ENCODE measurements around the gene HOGA1.

Gene HOGA1

DNA sequence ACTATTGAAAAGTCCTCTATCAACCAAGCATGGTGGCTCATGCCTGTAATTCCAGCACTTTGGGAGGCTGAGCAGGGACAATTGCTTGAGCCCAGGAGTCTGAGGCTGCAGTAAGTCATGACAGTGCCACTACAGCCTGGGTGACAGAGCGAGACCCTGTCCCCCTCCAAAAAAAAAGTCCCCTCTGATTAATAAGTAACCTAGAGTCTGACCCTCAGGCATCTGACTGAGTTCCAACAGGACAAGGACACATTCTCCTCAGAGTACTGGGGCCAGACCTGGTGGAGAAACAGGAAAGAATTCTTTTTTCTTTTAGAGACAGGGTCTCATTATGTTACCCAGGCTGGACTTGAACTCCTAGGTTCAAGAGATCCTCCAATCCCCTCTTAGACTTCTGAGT is 39.1 kb downstream of the HOGA1 start:
- no peaks in the 10 kb centered on the region for H3F3A ChIP-seq (ENCODE audit: insufficient read depth, low read length)
- no peaks in the 10 kb centered on the region for H3K79me2 ChIP-seq (ENCODE audit: insufficient read depth, low read length)
- no peaks in the 10 kb centered on the region for H3K9me3 ChIP-seq (ENCODE audit: low read length)
- H3K9ac ChIP-seq (ENCODE audit: low read length): no peak overlapping the region
- no peaks in the 10 kb centered on the region for H3K9me2 ChIP-seq (ENCODE audit: low read depth, low read length)
- TF ChIP-seq EZH2 (IDR thresholded peaks at IDR 0.05; ENCODE audit: borderline replicate concordance, low read length): no peak
- TF ChIP-seq, protein P1, sequence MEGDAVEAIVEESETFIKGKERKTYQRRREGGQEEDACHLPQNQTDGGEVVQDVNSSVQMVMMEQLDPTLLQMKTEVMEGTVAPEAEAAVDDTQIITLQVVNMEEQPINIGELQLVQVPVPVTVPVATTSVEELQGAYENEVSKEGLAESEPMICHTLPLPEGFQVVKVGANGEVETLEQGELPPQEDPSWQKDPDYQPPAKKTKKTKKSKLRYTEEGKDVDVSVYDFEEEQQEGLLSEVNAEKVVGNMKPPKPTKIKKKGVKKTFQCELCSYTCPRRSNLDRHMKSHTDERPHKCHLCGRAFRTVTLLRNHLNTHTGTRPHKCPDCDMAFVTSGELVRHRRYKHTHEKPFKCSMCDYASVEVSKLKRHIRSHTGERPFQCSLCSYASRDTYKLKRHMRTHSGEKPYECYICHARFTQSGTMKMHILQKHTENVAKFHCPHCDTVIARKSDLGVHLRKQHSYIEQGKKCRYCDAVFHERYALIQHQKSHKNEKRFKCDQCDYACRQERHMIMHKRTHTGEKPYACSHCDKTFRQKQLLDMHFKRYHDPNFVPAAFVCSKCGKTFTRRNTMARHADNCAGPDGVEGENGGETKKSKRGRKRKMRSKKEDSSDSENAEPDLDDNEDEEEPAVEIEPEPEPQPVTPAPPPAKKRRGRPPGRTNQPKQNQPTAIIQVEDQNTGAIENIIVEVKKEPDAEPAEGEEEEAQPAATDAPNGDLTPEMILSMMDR (IDR thresholded peaks at IDR 0.05; ENCODE audit: low read length): no peak
- no peak overlapping the region for H3K4me2 ChIP-seq (ENCODE audit: low read length)
- no peaks in the 10 kb centered on the region for H3K4me1 ChIP-seq (ENCODE audit: insufficient read depth, low read length, severe bottlenecking)
- no peak overlapping the region for H3K27ac ChIP-seq (ENCODE audit: low read depth, low read length, poor library complexity, severe bottlenecking)
- no peak overlapping the region for H3K4me3 ChIP-seq (ENCODE audit: low read depth, low read length, poor library complexity, severe bottlenecking)
- no peaks in the 10 kb centered on the region for H3K36me3 ChIP-seq (ENCODE audit: insufficient read depth, low read length)
- no peaks in the 10 kb centered on the region for H4K20me1 ChIP-seq (ENCODE audit: insufficient read depth, low read length)
- no peak overlapping the region for H2AFZ ChIP-seq (ENCODE audit: low read length)
- H3K27me3 ChIP-seq (ENCODE audit: insufficient read depth, low read length): no peaks in the 10 kb centered on the region

DNA sequence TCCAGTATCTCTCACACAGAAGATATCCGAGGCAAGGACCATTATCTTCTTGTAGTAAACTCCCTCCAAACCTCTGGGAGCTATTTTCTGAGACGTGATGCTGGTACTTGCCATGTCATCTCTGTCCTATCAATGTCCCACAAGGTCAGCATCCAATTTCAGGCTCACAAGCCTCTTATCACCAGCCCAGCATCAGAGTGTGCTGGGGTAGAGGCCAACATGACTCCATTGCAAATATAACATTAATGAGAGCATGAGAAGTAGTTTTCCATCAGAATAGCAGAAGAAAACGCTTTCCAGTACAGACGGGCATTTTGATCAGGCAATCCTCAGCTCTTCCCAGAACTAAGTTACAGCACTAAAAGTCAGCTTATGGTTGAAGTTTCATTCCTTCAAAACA is 43.5 kb downstream of the HOGA1 start:
- Histone ChIP-seq H4K20me1 (ENCODE audit: insufficient read depth, low read length) (no peaks in the 10 kb centered on the region), H3K9ac (ENCODE audit: low read length) (no peak overlapping the region), H3K4me3 (ENCODE audit: low read depth, low read length, poor library complexity, severe bottlenecking) (no peak overlapping the region), H3K36me3 (ENCODE audit: insufficient read depth, low read length) (no peaks in the 10 kb centered on the region), H3K27ac (ENCODE audit: low read depth, low read length, poor library complexity, severe bottlenecking) (no peak overlapping the region), H3K4me1 (ENCODE audit: insufficient read depth, low read length, severe bottlenecking) (peaks cover 2% of the 10 kb centered on the region), H3K27me3 (ENCODE audit: insufficient read depth, low read length) (no peaks in the 10 kb centered on the region), H3K9me3 (ENCODE audit: low read length) (no peaks in the 10 kb centered on the region), H2AFZ (ENCODE audit: low read length) (no peak overlapping the region), H3F3A (ENCODE audit: insufficient read depth, low read length) (no peaks in the 10 kb centered on the region), H3K4me2 (ENCODE audit: low read length) (no peak overlapping the region), H3K79me2 (ENCODE audit: insufficient read depth, low read length) (no peaks in the 10 kb centered on the region), H3K9me2 (ENCODE audit: low read depth, low read length) (no peaks in the 10 kb centered on the region)
- no peak for TF ChIP-seq EZH2 (IDR thresholded peaks at IDR 0.05; ENCODE audit: borderline replicate concordance, low read length)
- TF ChIP-seq, protein P1 (IDR thresholded peaks at IDR 0.05; ENCODE audit: low read length): no peak

DNA sequence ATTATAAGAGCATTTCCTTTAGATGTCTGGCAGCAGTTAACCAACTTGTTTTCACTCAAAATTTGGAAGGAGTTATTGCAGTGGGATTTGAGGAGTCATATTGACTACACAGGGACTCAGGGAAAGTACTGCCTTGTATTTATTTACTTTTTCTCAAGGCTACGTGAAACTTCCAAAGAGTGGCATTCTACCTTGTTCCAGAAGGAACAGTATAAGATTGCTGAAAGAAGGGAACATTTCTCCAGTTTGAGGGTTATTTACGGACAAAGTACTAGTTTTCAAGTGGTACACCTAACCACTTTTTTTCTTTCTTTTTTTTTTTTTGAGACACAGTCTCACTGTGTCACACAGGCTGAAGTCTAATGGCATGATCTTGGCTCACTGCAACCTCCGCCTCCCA is 44.0 kb downstream of the HOGA1 start:
- Histone ChIP-seq H3K79me2 (ENCODE audit: insufficient read depth, low read length) (no peaks in the 10 kb centered on the region), H3K27ac (ENCODE audit: low read depth, low read length, poor library complexity, severe bottlenecking) (no peak overlapping the region)
- TF ChIP-seq, protein P1 (IDR thresholded peaks at IDR 0.05; ENCODE audit: low read length): no peak
- TF ChIP-seq EZH2 (IDR thresholded peaks at IDR 0.05; ENCODE audit: borderline replicate concordance, low read length): no peak

More for the DNA sequence above, 44.0 kb downstream of the HOGA1 start:
- Histone ChIP-seq H3K4me1 (ENCODE audit: insufficient read depth, low read length, severe bottlenecking) (peaks cover 6% of the 10 kb centered on the region), H3K36me3 (ENCODE audit: insufficient read depth, low read length) (no peaks in the 10 kb centered on the region), H2AFZ (ENCODE audit: low read length) (no peak overlapping the region), H3K9me2 (ENCODE audit: low read depth, low read length) (no peaks in the 10 kb centered on the region), H4K20me1 (ENCODE audit: insufficient read depth, low read length) (no peaks in the 10 kb centered on the region), H3K4me2 (ENCODE audit: low read length) (no peak overlapping the region), H3K9me3 (ENCODE audit: low read length) (no peaks in the 10 kb centered on the region), H3K9ac (ENCODE audit: low read length) (no peak overlapping the region), H3K27me3 (ENCODE audit: insufficient read depth, low read length) (no peaks in the 10 kb centered on the region), H3F3A (ENCODE audit: insufficient read depth, low read length) (no peaks in the 10 kb centered on the region), H3K4me3 (ENCODE audit: low read depth, low read length, poor library complexity, severe bottlenecking) (no peak overlapping the region)
